SK-MEL-5 (cell line): ENCODE data around the gene GEMIN4. TPM values are rescaled to one million over a fixed set of nuclear protein-coding genes. Genes with fewer than 3 reads are reported as not detected.
A peak's percentile ranks its signal among the peaks of the same experiment; 100 is the strongest.
"Not testable (repeated sequence)": the region's sequence is repeated elsewhere in the genome, so short reads cannot be mapped to it uniquely, and the experiment has no call there.

Source experiments
- DNase-seq: peaks from one replicate; pipeline ENCODE4 v3.0.0-alpha.2; 2016; ENCODE audit warnings: low read depth, low spot score
- in situ Hi-C: cut with HindIII; loops from 2 replicates; pipeline ENCODE4 v1.10.0; 2016; ENCODE audit warnings: low sequenced_read_pairs, high pct_unique_total_duplicates, low pct_unique_long_range_greater_than_20kb
- total RNA-seq: library from RNA; depleted of rRNA; stranded (reverse); fragments of >200 nt; shearing (Covaris generic); gene quantifications from 2 replicates; pipeline ENCODE4 v1.2.3, GENCODE V29; 2014

GEMIN4 gene
- total RNA-seq, 1 experiment from 2014 or later, result 13.0 TPM

- DNase-seq, in situ Hi-C loops: not testable (repeated sequence)
These were observed 33.8 kb upstream of the GEMIN4 start for GRCh38 chr17:785901-786300.

GRCh38 chr17:784143-784542, 32.1 kb upstream of the GEMIN4 start:
- in situ Hi-C loops, result no loop called here

GRCh38 chr17:781805-782731, 30.0 kb upstream of the GEMIN4 start, which contains the start of the genes GLOD4 and MRM3:
GLOD4 (minus strand) TSS chr17:782280; CDS start chr17:782255, 25 bp downstream.
MRM3 (plus strand) TSS chr17:782353; CDS start chr17:782379, 26 bp downstream.
- peak; percentile 85 for DNase-seq
- in situ Hi-C loops, result no loop called here

More at GRCh38 chr17:784143-784542, 32.1 kb upstream of the GEMIN4 start:
- no peak for DNase-seq

GRCh38 chr17:778096-778495, 26.0 kb upstream of the GEMIN4 start:
- no peak for DNase-seq
- in situ Hi-C loops, result no loop called here

- no peak for DNase-seq
- in situ Hi-C loops, result no loop called here
These were observed 22.2 kb upstream of the GEMIN4 start for GRCh38 chr17:774313-774584.

- in situ Hi-C loops, result no loop called here
- peak; percentile 90 for DNase-seq
These were observed 21.6 kb upstream of the GEMIN4 start for GRCh38 chr17:773467-774312.

- in situ Hi-C loops, result no loop called here
- DNase-seq, result no peak
These were observed 21.0 kb upstream of the GEMIN4 start for GRCh38 chr17:773016-773415.

GRCh38 chr17:767076-767475, 15.0 kb upstream of the GEMIN4 start:
- DNase-seq, result no peak
- in situ Hi-C loops, result no loop called here

- no peak for DNase-seq
- in situ Hi-C loops, result no loop called here
These were observed 8.3 kb upstream of the GEMIN4 start for GRCh38 chr17:760371-760770.

GRCh38 chr17:759964-760363, 7.9 kb upstream of the GEMIN4 start:
- in situ Hi-C loops, result no loop called here
- DNase-seq, result no peak

- in situ Hi-C loops, DNase-seq: not testable (repeated sequence)
These were observed 4.0 kb upstream of the GEMIN4 start for GRCh38 chr17:756010-756567.

- DNase-seq, in situ Hi-C loops: not testable (repeated sequence)
These were observed 3.4 kb upstream of the GEMIN4 start for GRCh38 chr17:755319-755961.

- in situ Hi-C loops, result no loop called here
These were observed 1.4 kb upstream of the GEMIN4 start for GRCh38 chr17:753418-753817.

GRCh38 chr17:752620-753219, 656 bp upstream of the GEMIN4 start:
- peak; percentile 27 for DNase-seq
- in situ Hi-C loops, result no loop called here

More at GRCh38 chr17:753418-753817, 1.4 kb upstream of the GEMIN4 start:
- no peak for DNase-seq

- in situ Hi-C loops, result no loop called here
- DNase-seq, result no peak
These were observed 629 bp downstream of the GEMIN4 start for GRCh38 chr17:751269-752001.

- in situ Hi-C loops, result no loop called here
- DNase-seq, result no peak
These were observed 1.5 kb downstream of the GEMIN4 start for GRCh38 chr17:750431-751037.
